Measurements from ENCODE around the gene RMND1. TPM values are rescaled to one million over a fixed set of nuclear protein-coding genes. Genes with fewer than 3 reads are reported as not detected.
A peak's percentile ranks its signal among the peaks of the same experiment; 100 is the strongest.

RMND1 gene
- total and polyA plus RNA-seq, 2 of the 13 experiments (the other 11 are each of a cell fraction or from before 2014, with no cell fraction given) = 34.0 to 72.5 TPM

- TF ChIP-seq MEF2D (CRISPR knock-in tag; IDR thresholded peaks at IDR 0.05) (no peak), ZNF275 (CRISPR knock-in tag; IDR thresholded peaks at IDR 0.05; ENCODE audit: borderline replicate concordance) (no peak), CSRNP1 (CRISPR knock-in tag; IDR thresholded peaks at IDR 0.05) (peak; percentile 73; the same call in 1 of the 2 replicates), ZNF543 (CRISPR knock-in tag; IDR thresholded peaks at IDR 0.05) (no peak), ZNF766 (CRISPR knock-in tag; IDR thresholded peaks at IDR 0.05; ENCODE audit: borderline replicate concordance) (no peak; the same call in 1 of the 2 replicates), ZNF616 (CRISPR knock-in tag; IDR thresholded peaks at IDR 0.05; ENCODE audit: low read depth) (0 out of 2 replicates have a peak, but pooled peaks have one; percentile 48), ZNF331 (CRISPR knock-in tag; IDR thresholded peaks at IDR 0.05) (no peak), ZNF549 (CRISPR knock-in tag; IDR thresholded peaks at IDR 0.05) (no peak), SETDB1 (CRISPR knock-in tag; IDR thresholded peaks at IDR 0.05; ENCODE audit: borderline replicate concordance) (no peak), U2AF1 (optimal IDR thresholded peaks at IDR 0.05; ENCODE audit: low read depth, low read length) (no peak), HMG20A (CRISPR knock-in tag; IDR thresholded peaks at IDR 0.05; ENCODE audit: borderline replicate concordance) (no peak), ZNF207 (IDR thresholded peaks at IDR 0.05; ENCODE audit: borderline replicate concordance) (no peak), ZNF326 (CRISPR knock-in tag; IDR thresholded peaks at IDR 0.05; ENCODE audit: borderline replicate concordance) (no peak), ZNF788 (CRISPR knock-in tag; IDR thresholded peaks at IDR 0.05; ENCODE audit: borderline replicate concordance) (no peak), EP300 (IDR thresholded peaks at IDR 0.05; ENCODE audit: low read depth in 2 of 2, low read length in 2 of 2) (no peak; a peak in 1 of 4 replicates), EP300 (CRISPR knock-in tag; IDR thresholded peaks at IDR 0.05; ENCODE audit: borderline replicate concordance) (no peak), ZNF510 (CRISPR knock-in tag; IDR thresholded peaks at IDR 0.05; ENCODE audit: low read depth) (0 out of 2 replicates have a peak, but pooled peaks have one; percentile 24), RFX1 (IDR thresholded peaks at IDR 0.05) (no peak), PCBP2 (optimal IDR thresholded peaks at IDR 0.05; ENCODE audit: low read depth, low read length, poor library complexity, severe bottlenecking) (no peak), ATF7-NPFF (CRISPR knock-in tag; IDR thresholded peaks at IDR 0.05; ENCODE audit: low read depth) (peak; percentile 80), ERF (CRISPR knock-in tag; IDR thresholded peaks at IDR 0.05) (no peak)
- TF ChIP-seq, protein P1, sequence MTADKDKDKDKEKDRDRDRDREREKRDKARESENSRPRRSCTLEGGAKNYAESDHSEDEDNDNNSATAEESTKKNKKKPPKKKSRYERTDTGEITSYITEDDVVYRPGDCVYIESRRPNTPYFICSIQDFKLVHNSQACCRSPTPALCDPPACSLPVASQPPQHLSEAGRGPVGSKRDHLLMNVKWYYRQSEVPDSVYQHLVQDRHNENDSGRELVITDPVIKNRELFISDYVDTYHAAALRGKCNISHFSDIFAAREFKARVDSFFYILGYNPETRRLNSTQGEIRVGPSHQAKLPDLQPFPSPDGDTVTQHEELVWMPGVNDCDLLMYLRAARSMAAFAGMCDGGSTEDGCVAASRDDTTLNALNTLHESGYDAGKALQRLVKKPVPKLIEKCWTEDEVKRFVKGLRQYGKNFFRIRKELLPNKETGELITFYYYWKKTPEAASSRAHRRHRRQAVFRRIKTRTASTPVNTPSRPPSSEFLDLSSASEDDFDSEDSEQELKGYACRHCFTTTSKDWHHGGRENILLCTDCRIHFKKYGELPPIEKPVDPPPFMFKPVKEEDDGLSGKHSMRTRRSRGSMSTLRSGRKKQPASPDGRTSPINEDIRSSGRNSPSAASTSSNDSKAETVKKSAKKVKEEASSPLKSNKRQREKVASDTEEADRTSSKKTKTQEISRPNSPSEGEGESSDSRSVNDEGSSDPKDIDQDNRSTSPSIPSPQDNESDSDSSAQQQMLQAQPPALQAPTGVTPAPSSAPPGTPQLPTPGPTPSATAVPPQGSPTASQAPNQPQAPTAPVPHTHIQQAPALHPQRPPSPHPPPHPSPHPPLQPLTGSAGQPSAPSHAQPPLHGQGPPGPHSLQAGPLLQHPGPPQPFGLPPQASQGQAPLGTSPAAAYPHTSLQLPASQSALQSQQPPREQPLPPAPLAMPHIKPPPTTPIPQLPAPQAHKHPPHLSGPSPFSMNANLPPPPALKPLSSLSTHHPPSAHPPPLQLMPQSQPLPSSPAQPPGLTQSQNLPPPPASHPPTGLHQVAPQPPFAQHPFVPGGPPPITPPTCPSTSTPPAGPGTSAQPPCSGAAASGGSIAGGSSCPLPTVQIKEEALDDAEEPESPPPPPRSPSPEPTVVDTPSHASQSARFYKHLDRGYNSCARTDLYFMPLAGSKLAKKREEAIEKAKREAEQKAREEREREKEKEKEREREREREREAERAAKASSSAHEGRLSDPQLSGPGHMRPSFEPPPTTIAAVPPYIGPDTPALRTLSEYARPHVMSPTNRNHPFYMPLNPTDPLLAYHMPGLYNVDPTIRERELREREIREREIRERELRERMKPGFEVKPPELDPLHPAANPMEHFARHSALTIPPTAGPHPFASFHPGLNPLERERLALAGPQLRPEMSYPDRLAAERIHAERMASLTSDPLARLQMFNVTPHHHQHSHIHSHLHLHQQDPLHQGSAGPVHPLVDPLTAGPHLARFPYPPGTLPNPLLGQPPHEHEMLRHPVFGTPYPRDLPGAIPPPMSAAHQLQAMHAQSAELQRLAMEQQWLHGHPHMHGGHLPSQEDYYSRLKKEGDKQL (CRISPR knock-in tag; IDR thresholded peaks at IDR 0.05; ENCODE audit: low read depth) = no peak
Measured at GRCh38 chr6:151390851-151391470, 61.0 kb downstream of the RMND1 start (continued).

Data from HepG2 (cell line).